HG02973 (cell line): Measurements from ENCODE around the gene ZEB1.

Source experiments
- ATAC-seq: cut with Tn5 transposase; IDR thresholded peaks from one replicate; pipeline ENCODE4 v1.9.1; 2021; ENCODE audit warnings: moderate library complexity; ENCODE audit not compliant: unreplicated experiment

The ZEB1 gene

GRCh38 chr10:31578951-31579350 lies 259.9 kb downstream of the ZEB1 start:
- no peak for ATAC-seq
